ENCODE measurements around the gene SMS.

- TF ChIP-seq CTCF (IDR thresholded peaks at IDR 0.05; ENCODE audit: insufficient read depth, low read depth, low read length) (no peak), EZH2 (IDR thresholded peaks at IDR 0.05; ENCODE audit: insufficient read depth, low read length) (no peak)
Observed at GRCh38 chrX:22035236-22035635, 94.7 kb downstream of the SMS start.

All from astrocyte (in vitro differentiated cells and primary cell).